ENCODE results near the gene UPK2.

- TF ChIP-seq, protein P1, sequence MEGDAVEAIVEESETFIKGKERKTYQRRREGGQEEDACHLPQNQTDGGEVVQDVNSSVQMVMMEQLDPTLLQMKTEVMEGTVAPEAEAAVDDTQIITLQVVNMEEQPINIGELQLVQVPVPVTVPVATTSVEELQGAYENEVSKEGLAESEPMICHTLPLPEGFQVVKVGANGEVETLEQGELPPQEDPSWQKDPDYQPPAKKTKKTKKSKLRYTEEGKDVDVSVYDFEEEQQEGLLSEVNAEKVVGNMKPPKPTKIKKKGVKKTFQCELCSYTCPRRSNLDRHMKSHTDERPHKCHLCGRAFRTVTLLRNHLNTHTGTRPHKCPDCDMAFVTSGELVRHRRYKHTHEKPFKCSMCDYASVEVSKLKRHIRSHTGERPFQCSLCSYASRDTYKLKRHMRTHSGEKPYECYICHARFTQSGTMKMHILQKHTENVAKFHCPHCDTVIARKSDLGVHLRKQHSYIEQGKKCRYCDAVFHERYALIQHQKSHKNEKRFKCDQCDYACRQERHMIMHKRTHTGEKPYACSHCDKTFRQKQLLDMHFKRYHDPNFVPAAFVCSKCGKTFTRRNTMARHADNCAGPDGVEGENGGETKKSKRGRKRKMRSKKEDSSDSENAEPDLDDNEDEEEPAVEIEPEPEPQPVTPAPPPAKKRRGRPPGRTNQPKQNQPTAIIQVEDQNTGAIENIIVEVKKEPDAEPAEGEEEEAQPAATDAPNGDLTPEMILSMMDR (IDR thresholded peaks at IDR 0.05) = no peak
- TF ChIP-seq POLR2A (IDR thresholded peaks at IDR 0.05) = no peak
- no peak for TF ChIP-seq EP300 (IDR thresholded peaks at IDR 0.05)
- TF ChIP-seq POLR2AphosphoS5 (IDR thresholded peaks at IDR 0.05) = peak in 1 of 2 donors; percentile 62
These were observed 41.8 kb upstream of the UPK2 start for GRCh38 chr11:118914178-118914918.

Data from upper lobe of left lung (tissue), 4 donors.